Cardiac fibroblast (primary cell): ENCODE results near the gene OR2T27.
A peak's percentile ranks its signal among the peaks of the same experiment; 100 is the strongest.

Experiments used
- DNase-seq, 2 donors: peaks; one replicate each; pipeline versions ENCODE4 v3.0.0 to v3.0.0-alpha.2; 2010; ENCODE audit warnings: low read depth in 2 of 2
- H3K4me3 ChIP-seq, 2 donors: replicated peaks in 1 of 2; 1 replicate in 1 of 2; 2 replicates in 1 of 2; pipeline ENCODE4 v1.5.1; 2011; ENCODE audit warnings: low read depth in 2 of 2, low read length in 2 of 2, mild to moderate bottlenecking in 2 of 2, moderate library complexity in 1 of 2
- CTCF ChIP-seq: IDR thresholded peaks from one replicate; pipeline ENCODE4 v1.5.1; 2011; ENCODE audit warnings: low read depth, mild to moderate bottlenecking, low read length, inconsistent platforms

The OR2T27 gene

GRCh38 chr1:248631354-248632008, 23.8 kb downstream of the OR2T27 start:
- peak in 1 of 2 donors; percentile 12 for DNase-seq
- no peak overlapping the region for H3K4me3 ChIP-seq
- TF ChIP-seq CTCF = no peak

GRCh38 chr1:248630551-248630950, 24.8 kb downstream of the OR2T27 start:
- no peak overlapping the region for H3K4me3 ChIP-seq
- no peak for DNase-seq
- TF ChIP-seq CTCF = no peak

GRCh38 chr1:248627971-248628844, 27.1 kb downstream of the OR2T27 start:
- DNase-seq = no peak
- no peak overlapping the region for H3K4me3 ChIP-seq
- no peak for TF ChIP-seq CTCF

GRCh38 chr1:248625971-248626370, 29.4 kb downstream of the OR2T27 start:
- no peak overlapping the region for H3K4me3 ChIP-seq
- DNase-seq = no peak
- no peak for TF ChIP-seq CTCF

- no peak overlapping the region for H3K4me3 ChIP-seq
- DNase-seq = no peak
- TF ChIP-seq CTCF = no peak
Measured at GRCh38 chr1:248625166-248625565, 30.2 kb downstream of the OR2T27 start.

- peak; percentile 46 for TF ChIP-seq CTCF
- DNase-seq = peak; percentile 46 to 62
- H3K4me3 ChIP-seq = no peak overlapping the region
Measured at GRCh38 chr1:248622570-248623001, 32.7 kb downstream of the OR2T27 start.
